ENCODE results near the gene SPSB4. TPM values are rescaled to one million over a fixed set of nuclear protein-coding genes. Genes with fewer than 3 reads are reported as not detected.

The SPSB4 gene
- total and polyA plus RNA-seq, 9 of the 15 experiments (the other 6 are each of a cell fraction or from before 2014, with no cell fraction given) = not detected

- no peak for TF ChIP-seq ZNF707 (CRISPR knock-in tag; conservative IDR thresholded peaks at IDR 0.05)
- no peak for TF ChIP-seq MAFK (IDR thresholded peaks at IDR 0.05; ENCODE audit: low read length)
- TF ChIP-seq ESRRA (IDR thresholded peaks at IDR 0.05; ENCODE audit: borderline replicate concordance, low read depth) = no peak
- no peak for TF ChIP-seq KDM4B (IDR thresholded peaks at IDR 0.05; ENCODE audit: borderline replicate concordance in 2 of 2, low read depth in 1 of 2)
- TF ChIP-seq CHAMP1 (IDR thresholded peaks at IDR 0.05) = no peak
- TF ChIP-seq, protein P1, sequence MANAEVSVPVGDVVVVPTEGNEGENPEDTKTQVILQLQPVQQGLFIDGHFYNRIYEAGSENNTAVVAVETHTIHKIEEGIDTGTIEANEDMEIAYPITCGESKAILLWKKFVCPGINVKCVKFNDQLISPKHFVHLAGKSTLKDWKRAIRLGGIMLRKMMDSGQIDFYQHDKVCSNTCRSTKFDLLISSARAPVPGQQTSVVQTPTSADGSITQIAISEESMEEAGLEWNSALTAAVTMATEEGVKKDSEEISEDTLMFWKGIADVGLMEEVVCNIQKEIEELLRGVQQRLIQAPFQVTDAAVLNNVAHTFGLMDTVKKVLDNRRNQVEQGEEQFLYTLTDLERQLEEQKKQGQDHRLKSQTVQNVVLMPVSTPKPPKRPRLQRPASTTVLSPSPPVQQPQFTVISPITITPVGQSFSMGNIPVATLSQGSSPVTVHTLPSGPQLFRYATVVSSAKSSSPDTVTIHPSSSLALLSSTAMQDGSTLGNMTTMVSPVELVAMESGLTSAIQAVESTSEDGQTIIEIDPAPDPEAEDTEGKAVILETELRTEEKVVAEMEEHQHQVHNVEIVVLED (CRISPR knock-in tag; IDR thresholded peaks at IDR 0.05) = no peak
- TF ChIP-seq TAF1 (IDR thresholded peaks at IDR 0.05; ENCODE audit: control insufficient read depth, extremely low read depth, insufficient read depth, low read length, severe bottlenecking) = no peak
- no peak for TF ChIP-seq MTA1 (IDR thresholded peaks at IDR 0.05; ENCODE audit: borderline replicate concordance)
- no peak for TF ChIP-seq ZNF384 (IDR thresholded peaks at IDR 0.05; ENCODE audit: low read depth, low read length)
- no peak for TF ChIP-seq ZNF445 (CRISPR knock-in tag; IDR thresholded peaks at IDR 0.05; ENCODE audit: low read depth)
- no peak for TF ChIP-seq ZNF79 (CRISPR knock-in tag; IDR thresholded peaks at IDR 0.05; ENCODE audit: low read depth)
- no peak for TF ChIP-seq EWSR1 (IDR thresholded peaks at IDR 0.05; ENCODE audit: borderline replicate concordance, low read depth, partially characterized antibody)
- TF ChIP-seq CGGBP1 (CRISPR knock-in tag; IDR thresholded peaks at IDR 0.05) = no peak
- TF ChIP-seq NCOA6 (IDR thresholded peaks at IDR 0.05) = no peak
- no peak for TF ChIP-seq L3MBTL2 (IDR thresholded peaks at IDR 0.05)
- TF ChIP-seq ZSCAN32 (CRISPR knock-in tag; IDR thresholded peaks at IDR 0.05) = no peak
- no peak for TF ChIP-seq BRCA1 (IDR thresholded peaks at IDR 0.05)
- TF ChIP-seq BRCA1 (CRISPR knock-in tag; IDR thresholded peaks at IDR 0.05) = no peak
- no peak for TF ChIP-seq RB1 (IDR thresholded peaks at IDR 0.05; ENCODE audit: low read depth)
- TF ChIP-seq, protein P2, sequence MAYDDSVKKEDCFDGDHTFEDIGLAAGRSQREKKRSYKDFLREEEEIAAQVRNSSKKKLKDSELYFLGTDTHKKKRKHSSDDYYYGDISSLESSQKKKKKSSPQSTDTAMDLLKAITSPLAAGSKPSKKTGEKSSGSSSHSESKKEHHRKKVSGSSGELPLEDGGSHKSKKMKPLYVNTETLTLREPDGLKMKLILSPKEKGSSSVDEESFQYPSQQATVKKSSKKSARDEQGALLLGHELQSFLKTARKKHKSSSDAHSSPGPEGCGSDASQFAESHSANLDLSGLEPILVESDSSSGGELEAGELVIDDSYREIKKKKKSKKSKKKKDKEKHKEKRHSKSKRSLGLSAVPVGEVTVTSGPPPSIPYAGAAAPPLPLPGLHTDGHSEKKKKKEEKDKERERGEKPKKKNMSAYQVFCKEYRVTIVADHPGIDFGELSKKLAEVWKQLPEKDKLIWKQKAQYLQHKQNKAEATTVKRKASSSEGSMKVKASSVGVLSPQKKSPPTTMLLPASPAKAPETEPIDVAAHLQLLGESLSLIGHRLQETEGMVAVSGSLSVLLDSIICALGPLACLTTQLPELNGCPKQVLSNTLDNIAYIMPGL (CRISPR knock-in tag; IDR thresholded peaks at IDR 0.05) = no peak
- H3K4me1 ChIP-seq (replicated peaks in 1 of 2; ENCODE audit: control insufficient read depth in 2 of 2, insufficient read depth in 2 of 2, low read length in 2 of 2) = peaks cover 0 to 3% of the 10 kb centered on the region in 2 experiments; a peak in 1 of 5 replicates
- DNase-seq (ENCODE audit: extremely low read depth in 1 of 4, low spot score in 3 of 4) = no peak
- no peak overlapping the region for H3K27ac ChIP-seq (ENCODE audit: extremely low read depth, low read depth, low read length)
- H3K27me3 ChIP-seq (ENCODE audit: control insufficient read depth in 2 of 2, insufficient read depth in 2 of 2, low read length in 2 of 2) = peaks cover 15 to 34% of the 10 kb centered on the region in 2 experiments
- no peak overlapping the region for H2AFZ ChIP-seq (ENCODE audit: low read depth, low read length)
- in situ Hi-C loops (cut with MboI) = no loop called here
- H3K79me2 ChIP-seq (ENCODE audit: control insufficient read depth, insufficient read depth, low read length) = no peaks in the 10 kb centered on the region
- no peaks in the 10 kb centered on the region for H3K9me1 ChIP-seq (ENCODE audit: control insufficient read depth, insufficient read depth, low read length)
- no TSS peak for BruUV-seq (replicated peaks)
- H3K4me3 ChIP-seq = no peak overlapping the region
- H3K36me3 ChIP-seq (ENCODE audit: control insufficient read depth, insufficient read depth, low read length) = no peaks in the 10 kb centered on the region
- CTCF ChIA-PET (ENCODE audit: low intra/inter-chr PET ratio) = no interaction called here
- no peak overlapping the region for H3K9ac ChIP-seq (ENCODE audit: insufficient read depth in 1 of 2, low read depth in 2 of 2, low read length in 2 of 2)
- intact Hi-C loops (cut with micrococcal nuclease) = no loop called here
- no peak for ATAC-seq
- H3K4me2 ChIP-seq (ENCODE audit: insufficient read depth, low read length) = no peak overlapping the region
- FAIRE-seq = no peak
- POLR2A ChIA-PET = no interaction called here
- H4K20me1 ChIP-seq (replicated peaks; ENCODE audit: control insufficient read depth, insufficient read depth, low read length) = no peaks in the 10 kb centered on the region
- H3K9me3 ChIP-seq (replicated peaks; ENCODE audit: control insufficient read depth, insufficient read depth, low read depth, low read length) = no peaks in the 10 kb centered on the region
- 4% methylated on average over 3 of the region's 3 CpGs for WGBS (ENCODE audit: insufficient coverage, low coverage, missing lambda C conversion rate)
Observed at GRCh38 chr3:141060327-141060726, 9.2 kb downstream of the SPSB4 start.
